Activated CD8-positive, alpha-beta memory T cell treated with anti-CD3 and anti-CD28 coated beads for 4 hours (primary cell): Measurements from ENCODE around the gene NKAIN2.
"Not testable (repeated sequence)": the region's sequence is repeated elsewhere in the genome, so short reads cannot be mapped to it uniquely, and the experiment has no call there.

Experiments used
- DNase-seq, 2 donors: peaks; one replicate each; pipeline ENCODE4 v3.0.0-alpha.2; 2020; ENCODE audit warnings: low read depth in 2 of 2

NKAIN2 gene

DNA sequence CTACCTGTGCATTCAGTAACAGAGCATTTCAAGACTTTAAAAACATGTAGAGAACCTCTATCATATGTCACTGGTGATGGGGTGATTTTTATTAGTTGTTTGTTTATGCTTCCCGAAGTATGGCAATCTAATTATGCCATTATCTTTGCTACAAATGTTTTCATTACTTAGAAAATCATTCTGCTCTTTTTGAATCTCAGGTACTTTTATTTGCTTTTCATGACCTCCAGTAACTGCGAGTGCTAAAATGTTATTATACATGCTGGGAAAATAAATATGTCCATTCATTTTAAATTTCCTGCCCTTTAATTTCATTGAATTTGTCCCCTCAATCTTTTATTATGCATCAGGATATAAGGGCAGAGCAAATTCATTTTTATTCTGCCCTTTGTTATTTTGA is 515.7 kb downstream of the NKAIN2 start:
- no peak for DNase-seq

DNA sequence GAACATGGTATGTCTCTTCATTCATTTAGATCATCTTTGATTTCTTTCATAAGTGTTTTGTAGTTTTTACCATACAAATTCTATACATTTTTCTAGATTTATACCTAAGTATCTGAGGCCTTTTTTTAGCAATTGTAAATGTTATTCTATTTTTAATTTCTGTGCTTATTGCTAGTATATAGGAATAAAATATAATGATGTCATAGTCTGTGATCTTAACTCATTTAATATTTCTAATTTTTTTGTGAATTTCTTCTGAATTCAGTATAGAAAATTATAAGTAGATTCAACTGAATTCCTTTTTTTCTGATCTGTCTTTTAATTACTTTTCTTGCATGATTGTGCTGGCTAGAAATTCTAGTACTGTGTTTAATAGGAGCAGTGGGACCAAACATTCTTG is 520.6 kb downstream of the NKAIN2 start:
- no peak for DNase-seq

DNA sequence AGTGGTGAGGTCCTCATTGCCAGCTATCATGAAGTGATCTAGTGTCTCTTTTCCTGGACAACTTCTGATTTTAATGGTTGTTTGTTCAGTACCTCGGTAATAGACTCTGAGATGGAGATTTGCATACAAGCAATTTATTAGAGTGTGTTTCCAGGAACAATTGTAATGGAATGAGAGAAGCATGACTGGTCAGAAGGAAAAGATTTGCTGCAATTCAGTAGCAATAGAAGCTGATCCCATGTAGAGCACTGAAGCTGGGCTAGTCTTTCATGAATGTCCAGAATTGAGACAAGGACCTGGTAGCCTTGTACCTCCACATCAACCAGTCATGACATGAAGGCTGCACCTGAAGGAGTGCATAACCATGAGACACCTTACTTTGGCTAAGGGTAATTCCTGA is 526.5 kb downstream of the NKAIN2 start:
- no peak for DNase-seq

DNA sequence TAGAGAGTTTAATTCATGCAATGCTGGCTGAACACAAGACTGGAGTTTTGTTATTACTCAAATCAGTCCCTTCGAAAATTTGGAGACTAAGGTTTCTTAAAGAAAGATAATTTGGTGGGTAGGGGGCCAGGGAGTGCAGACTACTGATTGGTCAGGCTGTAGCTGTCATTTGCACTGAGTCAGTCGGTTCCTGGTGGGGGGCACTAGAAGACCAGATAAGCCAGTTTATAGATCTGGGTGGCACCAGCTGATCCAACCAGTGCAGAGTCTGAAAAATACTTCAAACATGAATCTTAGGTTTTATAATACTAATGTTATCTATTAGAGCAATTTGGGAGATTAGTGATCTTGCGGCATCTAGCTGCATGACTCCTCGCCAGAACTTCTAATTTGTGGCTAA is 530.7 kb downstream of the NKAIN2 start:
- no peak for DNase-seq

DNA sequence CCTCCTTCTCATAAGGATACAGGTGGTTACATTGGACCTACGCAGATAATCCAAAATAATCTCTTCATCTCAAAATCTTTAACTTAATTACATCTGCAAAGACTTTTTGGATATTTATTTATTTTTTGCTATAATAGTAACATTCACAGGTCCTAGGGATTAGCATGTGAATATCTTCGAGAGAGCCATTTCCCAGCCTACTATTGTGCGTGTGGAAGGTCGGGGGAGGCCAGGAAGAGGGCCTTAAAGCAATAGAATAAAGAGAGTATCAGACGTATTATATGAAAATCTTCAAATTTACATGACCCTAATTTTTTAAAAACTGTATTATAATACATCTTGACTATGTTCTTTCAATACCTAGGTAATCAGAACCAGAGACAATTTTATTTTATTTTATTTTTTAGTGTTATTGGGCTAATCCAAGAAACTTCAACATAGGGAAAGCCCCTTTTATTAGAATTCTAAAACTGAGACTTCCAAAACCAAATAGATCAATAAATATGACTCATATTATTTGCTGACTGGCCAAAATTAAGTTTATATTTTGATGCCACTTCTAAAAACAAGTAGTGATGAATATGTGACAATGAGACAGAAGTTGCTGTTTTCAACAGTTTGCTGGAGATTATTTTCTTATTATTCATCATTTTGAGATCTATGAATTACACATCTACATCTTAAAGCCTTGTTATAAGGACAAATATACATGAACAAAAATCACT is 536.1 kb downstream of the NKAIN2 start:
- no peak for DNase-seq

DNA sequence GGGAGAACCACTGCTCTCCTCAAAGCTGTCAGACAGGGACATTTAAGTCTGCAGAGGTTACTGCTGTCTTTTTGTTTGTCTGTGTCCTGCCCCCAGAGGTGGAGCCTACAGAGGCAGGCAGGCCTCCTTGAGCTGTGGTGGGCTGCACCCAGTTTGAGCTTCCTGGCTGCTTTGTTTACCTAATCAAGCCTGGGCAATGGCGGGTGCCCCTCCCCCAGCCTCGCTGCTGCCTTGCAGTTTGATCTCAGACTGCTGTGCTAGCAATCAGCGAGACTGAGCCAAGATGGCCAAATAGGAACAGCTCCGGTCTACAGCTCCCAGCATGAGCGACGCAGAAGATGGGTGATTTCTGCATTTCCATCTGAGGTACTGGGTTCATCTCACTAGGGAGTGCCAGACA is 544.7 kb downstream of the NKAIN2 start:
- DNase-seq = not testable (repeated sequence)

DNA sequence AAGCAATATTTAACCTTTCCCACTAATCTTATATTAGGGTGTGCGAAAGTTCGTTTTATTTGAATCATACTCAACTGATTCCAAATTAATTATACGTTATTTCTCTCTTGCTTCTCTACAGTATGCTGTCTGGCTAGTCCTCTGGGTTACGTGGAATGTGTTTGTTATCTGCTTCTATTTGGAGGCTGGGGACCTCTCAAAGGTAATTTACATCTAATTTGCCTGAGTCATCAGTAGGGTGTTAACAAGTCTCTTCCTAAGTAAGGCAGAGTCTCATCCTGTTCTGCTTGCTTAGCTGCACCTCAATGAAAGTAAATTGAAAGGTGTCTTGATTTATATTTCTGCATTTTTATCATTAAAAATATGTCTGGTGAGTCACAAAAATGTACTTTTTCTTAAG is 551.5 kb downstream of the NKAIN2 start:
- DNase-seq = no peak

DNA sequence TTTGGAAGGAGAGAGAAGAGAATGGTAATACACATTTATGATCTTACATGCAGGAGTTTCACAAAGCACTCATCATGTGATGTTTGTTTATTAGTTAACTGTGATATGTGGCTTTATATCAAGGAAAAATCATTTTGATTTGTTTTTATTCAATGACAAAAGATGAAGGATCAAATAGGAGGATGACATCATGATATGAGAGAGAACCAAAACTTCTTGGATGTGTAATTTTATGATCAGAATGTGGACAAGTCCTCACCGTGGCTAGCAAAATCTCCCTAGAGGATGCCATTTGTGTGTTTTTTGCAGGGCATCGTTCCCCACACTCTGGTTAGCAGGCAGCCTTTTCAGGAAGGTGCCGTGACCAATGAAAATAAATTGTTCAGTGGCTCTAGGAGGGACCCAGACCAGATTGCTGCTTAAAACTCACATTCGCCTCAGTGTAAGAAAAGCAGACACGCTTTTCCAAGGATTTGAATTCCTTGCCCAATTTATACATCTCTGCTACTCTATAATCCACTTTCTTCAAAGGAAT is 552.7 kb downstream of the NKAIN2 start:
- DNase-seq = no peak

DNA sequence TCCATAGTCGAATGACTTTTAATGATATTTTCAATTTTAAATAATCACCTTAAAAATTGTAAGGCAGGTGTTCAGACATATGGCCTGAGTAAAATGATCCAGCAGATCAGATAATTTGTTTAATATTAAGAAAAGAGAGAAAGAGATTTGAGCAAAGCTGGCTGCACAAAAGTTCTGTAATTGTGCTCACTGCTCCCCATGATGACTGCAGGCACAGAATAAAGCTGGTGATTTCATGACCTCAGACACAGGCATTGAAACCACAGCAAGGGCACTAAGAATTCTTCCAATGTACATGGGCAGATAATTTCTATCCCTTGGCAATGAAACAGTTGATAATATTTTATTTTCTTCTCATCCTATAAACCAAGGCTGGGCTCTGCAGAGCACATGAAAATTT is 553.1 kb downstream of the NKAIN2 start:
- DNase-seq = no peak

DNA sequence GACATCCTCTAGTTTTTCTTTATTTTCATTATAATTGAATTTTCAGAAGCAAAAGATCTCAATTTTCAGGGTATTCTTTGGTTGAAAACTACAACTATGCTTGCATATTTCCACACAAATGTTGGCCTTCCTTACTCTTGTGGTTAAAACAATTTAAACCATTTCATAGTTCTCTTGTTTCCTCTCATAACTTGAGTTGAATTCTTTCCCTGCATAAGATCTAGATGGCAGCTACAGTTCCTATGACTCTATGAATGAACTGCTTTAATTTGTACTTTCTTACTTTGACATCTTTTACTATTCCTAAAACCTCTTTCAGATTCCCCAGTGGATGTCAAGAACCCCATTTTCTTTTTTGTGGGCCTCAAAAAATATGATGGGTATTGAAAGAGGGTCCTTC is 564.5 kb downstream of the NKAIN2 start:
- DNase-seq = no peak

DNA sequence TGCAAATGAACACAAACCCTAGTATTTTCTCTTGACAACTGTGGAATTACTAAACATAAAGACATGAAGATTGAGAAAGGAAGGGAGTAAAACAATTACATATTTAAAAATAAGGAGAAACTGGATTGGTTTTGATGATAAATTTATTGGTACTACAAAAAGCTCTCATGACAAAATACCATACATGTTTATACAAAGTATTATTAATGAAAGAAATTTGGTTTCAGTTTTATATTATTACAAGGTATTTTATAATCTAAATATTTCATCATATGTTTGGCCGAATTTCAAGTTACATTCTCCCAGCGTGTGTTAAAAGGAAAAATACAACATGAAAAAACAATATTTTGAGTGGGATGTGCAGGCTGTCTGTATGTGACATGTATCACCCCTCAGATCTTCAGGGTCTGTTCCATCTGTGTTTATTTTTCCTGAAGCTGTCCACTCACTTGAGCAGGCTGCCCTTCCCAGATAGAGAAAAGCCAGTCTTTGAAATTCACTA is 568.4 kb downstream of the NKAIN2 start:
- no peak for DNase-seq

DNA sequence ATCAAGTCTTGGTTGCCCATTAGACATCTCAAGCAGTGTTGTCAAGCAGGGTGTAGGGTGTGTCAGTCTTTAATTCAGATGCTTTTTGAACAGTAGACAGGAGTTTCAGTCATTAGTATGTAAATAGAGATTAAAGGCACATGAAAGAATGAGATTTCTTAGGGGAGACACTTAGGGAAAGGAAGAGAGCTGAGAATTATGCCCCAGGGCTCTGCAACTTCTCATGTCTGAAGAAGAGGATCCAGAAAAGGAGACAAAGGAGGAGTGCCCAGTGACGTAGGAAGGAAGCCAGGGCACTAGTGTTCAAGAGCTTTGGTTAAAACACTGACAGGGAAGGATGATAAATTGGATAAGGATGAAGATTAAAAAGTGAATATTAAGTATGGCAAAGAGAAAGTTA is 569.7 kb downstream of the NKAIN2 start:
- no peak for DNase-seq

DNA sequence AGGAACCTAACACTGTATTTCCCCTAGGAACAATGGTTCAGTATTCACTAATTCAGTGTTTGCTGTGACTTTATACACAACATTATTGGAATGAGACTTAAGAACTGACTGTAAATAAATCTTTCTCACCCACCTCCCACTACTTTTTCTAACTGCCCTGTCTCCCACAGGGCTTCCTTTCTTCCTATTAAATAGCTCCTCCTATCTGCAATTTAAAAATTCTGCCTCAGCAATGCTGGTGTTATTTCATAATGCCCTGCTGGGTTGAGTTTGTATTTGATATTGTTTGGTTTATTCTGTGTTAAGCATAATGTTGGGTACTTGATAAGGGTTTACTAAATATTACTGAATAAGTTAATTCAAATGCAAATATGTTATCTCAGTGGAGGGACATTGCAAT is 585.5 kb downstream of the NKAIN2 start:
- no peak for DNase-seq

DNA sequence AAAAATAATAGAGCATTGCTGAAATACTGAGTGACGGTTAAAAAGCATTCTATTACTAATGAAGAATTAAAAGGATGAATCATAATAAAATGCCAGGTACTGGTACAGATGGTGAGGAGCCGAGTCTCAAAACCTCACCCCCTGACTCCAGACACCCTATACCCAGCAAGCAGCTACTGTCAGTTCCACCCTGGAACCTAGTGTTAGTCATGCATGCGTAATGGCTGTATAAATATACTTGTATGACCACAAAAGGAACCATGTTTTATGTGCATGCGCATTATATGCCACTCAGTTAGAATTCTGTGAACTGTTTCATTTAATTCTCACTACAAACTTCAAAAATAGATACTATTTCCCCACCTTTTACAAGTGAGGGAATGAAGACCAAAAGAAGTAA is 589.9 kb downstream of the NKAIN2 start:
- no peak for DNase-seq

DNA sequence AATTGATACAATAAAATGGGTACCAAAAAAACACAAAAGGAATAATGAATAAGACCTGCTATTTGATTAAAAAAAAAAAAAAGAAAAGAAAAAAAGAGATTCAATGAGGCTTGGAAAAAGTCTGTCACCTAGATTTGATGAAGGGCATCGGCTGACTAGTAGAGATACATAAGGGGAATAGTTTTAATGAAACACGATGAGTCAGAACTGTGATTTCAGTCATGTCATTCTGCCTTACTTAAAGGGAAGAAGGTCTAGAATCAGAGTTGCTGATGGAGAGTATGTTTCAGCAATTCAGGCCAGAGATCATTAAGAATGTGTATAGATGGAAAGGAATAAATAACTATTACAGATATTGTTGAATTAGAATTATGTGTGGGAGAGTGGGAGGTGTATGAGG is 592.7 kb downstream of the NKAIN2 start:
- DNase-seq = no peak

DNA sequence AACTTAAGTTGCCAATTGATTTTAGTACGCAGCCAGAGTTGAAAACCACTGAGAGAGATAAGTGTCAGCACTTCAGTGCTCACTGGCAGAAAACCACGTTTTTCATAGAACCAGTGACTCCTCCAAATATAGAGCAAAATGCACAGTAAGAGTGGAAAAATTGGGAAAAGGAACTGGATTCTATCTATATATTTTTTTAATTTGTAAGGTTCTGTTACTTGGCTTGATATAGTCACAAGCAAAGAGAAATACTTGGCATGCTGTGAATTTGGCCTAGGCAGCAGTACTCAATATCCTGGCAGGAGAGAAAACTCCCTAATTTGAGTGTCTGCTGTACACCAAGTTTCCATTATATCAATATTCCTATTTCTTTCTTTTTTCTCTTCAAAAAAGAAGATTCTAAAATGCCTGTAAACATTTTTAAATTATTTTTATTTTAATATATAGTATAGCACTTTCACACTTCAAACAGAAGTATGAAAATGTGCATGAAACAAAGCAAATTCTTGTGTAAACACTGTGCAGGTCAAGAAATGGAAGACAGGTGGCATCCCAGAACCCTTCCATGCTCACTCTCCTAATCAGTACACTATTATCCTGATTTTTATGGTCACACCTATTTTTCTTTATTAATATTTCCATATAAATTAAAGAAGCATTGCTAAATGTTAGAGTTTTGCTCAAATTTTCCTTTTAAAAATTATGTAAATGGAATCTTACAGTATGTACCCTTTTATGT is 596.8 kb downstream of the NKAIN2 start:
- DNase-seq = no peak

DNA sequence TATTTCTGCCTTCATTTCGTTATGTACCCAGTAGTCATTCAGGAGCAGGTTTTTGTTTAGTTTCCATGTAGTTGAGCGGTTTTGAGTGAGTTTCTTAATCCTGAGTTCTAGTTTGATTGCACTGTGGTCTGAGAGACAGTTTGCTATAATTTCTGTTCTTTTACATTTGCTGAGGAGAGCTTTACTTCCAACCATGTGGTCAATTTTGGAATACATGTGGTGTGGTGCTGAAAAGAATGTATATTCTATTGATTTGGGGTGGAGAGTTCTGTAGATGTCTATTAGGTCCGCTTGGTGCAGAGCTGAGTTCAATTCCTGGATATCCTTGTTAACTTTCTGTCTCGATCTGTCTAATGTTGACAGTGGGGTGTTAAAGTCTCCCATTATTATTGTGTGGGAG is 606.8 kb downstream of the NKAIN2 start:
- DNase-seq = not testable (repeated sequence)

DNA sequence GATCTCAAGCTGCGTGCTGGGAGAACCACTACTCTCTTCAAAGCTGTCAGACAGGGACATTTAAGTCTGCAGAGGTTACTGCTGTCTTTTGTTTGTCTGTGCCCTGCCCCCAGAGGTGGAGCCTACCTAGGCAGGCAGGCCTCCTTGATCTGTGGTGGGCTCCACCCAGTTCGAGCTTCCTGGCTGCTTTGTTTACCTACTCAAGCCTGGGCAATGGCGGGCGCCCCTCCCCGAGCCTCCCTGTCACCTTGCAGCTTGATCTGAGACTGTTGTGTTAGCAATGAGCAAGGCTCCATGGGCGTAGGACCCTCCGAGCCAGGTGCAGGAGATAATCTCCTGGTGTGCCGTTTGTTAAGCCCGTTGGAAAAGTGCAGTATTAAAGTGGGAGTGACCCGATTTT is 609.0 kb downstream of the NKAIN2 start:
- not testable (repeated sequence) for DNase-seq

DNA sequence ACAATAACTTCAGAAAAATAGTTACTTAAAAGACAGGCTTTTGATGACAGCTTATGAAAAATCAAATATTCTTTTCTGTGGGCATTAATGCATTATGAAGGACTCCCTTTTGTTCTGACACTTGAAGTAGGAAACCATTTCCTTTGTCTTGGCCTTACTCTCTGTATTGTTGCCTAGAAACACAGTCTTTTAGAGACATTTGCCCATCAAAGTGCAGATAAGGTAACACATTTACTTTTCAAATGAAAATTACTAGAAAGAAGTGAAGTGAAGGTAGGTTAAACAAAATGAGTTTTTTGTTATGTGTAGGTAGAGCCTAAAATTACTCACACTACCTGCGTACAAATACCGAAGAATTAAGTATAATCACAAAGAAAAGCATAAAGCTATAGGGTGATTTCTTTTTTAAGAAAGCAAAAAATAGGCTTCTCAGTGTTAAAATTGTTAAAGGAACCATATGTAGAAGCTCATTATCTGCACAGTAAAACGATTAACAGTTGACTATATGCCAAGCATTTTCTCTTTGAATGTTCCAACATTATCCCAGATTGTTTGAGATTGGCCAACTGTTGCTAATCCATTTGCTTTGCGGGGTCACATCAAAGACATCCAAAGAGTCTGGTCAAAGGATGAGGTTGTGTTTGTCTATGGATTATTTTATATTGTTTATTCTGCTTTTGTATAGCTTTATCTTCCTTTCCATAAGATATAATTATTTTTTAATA is 616.6 kb downstream of the NKAIN2 start:
- no peak for DNase-seq

DNA sequence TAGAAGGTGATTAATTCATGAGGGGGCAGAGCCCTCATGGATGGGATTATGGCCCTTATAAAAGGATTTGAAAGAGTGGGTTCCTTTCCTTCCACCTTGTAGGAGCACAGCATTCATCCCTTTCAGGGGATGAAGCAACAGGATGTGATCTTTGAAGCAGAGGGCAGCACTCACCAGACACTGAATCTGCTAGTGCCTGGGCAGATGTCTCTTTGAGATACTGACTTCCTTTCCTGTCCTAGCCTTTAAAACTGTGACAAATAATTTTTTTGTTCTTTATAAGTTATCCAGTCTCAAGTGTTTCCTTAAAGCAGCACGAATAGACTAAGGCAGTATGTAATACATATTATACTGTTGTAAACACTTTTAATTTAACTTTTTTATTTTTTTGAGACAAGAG is 620.0 kb downstream of the NKAIN2 start:
- DNase-seq = no peak

DNA sequence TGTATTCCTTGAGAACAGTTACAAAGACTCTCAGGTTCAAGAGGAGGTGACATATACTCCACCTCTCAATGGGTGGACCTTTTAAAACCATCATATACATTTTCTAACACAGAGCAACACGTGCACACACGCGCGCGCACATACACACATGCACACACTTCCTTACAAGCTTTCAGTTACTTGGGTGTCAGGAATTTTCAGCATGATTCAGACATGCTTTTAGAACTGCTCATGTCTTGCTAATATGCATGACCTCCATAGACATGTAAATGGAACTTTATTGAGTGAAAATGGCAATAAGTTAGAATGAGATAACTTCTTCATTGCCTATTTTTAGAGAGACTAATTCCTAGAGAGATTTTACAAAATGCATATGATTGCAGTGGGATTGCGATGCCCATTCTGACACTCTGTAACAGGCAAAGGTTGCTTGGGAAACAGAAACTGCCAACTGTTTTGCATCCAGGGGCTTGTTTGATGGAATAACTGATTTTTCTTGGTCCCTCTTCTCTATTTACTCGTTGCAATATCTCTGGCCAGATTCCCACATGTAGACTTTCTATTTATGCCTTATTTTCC is 627.2 kb downstream of the NKAIN2 start:
- DNase-seq = no peak

DNA sequence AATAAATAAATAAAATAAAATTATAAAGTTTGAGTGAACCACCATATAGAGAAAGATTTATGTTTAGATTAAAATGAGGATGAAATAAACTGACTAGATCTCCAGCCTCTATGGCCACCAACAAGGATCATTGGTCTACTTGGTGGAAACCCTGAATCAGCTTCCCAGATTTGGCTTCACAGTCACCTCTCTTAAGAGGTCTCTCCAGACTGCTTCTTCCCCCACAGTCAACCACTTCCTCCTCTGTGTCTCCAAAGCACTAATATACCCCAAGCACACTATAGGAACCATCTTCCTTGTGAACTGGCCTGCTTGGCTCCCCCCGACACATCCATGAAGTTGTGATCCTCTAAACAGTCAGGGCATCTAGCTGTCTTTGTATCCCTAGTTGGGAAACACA is 629.0 kb downstream of the NKAIN2 start:
- DNase-seq = no peak
